HuH-7 (cell line): ENCODE data around the gene LHFPL4.
A peak's percentile ranks its signal among the peaks of the same experiment; 100 is the strongest.
"Not testable (repeated sequence)": the region's sequence is repeated elsewhere in the genome, so short reads cannot be mapped to it uniquely, and the experiment has no call there.

Experiments
- DNase-seq: peaks from one replicate; pipeline ENCODE4 v3.0.0; 2011; ENCODE audit warnings: low spot score

LHFPL4 gene

DNA sequence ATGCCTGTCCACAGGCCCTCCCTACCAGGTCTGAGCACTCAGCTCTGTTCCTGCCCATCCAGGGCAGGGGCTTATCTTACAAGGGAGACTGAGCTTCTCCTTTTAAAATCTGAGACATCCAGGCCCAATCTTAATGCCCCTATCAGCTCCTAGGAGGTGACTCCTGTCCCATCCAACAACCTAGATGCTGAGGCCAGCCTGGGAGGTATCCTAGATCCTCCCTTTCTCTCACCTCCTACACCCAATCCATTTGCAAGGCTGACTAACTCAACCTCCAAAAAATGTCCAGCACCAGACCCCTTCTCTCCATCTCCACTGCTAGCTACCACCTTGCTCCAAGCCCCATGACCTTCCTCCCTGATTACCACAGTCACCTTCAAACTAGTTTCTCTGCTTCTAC, 17.4 kb downstream of the LHFPL4 start:
- no peak for DNase-seq

DNA sequence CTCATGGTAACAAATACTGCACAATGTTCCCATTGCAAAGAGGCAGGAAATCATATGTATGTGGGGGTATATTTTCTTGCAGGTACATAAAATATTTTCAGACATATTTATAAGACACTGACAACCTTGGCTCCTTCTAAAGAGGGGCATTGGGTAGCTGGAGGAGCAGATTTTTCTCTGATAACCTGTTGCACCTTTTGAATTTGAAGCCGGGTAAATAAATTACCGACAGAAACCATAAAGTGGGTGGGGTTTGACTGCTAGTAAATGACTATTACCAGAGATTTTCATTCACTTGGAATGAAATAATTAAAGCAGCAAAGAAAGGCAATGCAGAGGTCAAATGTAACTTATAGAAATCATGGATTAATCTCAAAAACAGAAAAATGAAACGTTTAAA, 19.2 kb downstream of the LHFPL4 start:
- DNase-seq, result no peak

DNA sequence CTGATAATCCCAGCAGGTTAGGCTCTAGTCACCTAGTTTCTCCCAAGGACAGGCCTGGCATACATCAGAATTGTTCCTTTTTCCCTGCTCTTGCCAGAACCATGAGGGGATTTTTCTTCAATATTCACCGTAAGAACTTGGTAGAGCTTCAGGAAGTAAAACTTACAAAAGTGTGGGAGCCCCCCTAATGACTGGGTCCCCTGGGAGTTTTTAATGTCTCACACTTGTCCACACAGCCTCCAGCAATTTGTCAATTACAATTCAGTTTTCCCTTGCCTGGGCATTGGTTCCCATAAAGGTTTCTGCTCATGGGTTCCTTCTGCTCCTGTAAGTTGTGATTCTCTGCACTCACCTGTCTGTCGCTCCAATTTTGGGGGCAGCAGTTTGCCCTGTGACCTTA, 28.5 kb downstream of the LHFPL4 start:
- no peak for DNase-seq

DNA sequence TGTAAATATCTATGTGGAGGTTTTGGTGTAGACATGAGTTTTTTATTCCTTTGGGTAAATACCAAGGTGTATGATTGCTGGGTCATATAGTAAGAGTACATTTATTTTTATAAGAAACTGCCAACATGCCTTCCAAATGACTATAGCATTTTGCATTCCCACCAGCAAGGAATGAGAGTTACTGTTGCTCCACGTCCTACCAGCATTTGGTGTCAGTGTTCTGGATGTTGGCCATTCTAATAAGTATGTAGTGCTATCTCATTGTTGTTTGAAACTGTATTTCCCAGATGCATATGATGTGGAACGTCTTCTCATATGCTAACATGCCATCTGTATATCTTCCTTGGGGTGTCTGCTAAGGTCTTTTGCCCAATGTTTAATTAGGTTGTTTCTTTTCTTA, 38.7 kb downstream of the LHFPL4 start:
- DNase-seq, result no peak

DNA sequence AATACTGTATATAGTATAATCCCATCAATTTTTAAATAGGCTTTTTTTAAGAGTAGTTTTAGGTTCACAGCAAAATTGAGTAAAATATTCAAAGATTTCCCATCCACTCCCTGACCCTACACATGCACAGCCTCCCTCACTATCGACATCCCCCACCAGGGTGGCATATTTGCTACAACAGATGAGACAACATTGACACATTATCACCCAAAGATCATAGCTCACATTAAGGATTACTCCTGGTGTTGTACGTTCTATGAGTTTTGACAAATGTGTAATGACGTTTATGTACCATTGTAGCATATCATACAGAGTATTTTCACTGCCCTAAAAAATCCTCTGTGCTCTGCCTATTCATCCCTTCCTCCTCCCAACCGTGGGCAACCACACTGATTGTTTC, 39.3 kb downstream of the LHFPL4 start:
- no peak for DNase-seq

DNA sequence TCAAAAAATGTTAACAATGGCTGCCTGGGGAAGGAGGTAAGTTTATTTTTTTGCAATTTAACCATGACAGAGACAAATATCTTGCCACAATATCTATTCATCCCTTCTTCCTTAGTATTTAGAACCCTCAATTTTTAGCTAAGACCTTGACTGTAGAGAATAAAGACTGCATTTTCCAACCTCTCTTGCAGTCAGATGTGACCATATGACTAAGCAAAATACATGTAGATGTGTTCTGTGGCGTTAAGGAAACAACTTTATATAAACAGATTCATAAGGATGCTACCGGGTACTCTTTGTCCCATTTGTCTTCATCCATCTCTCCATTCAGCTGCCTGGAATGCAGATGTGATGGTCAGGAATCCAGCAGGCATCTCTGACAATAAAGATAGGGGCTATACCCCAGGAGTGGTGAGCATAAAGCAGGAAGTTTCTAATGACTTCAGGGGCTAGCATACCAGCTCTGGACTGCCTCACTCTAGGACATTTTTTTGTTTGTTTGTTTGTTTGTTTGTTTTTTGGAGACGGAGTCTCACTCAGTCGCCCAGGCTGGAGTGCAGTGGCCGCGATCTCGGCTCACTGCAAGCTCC, 41.1 kb downstream of the LHFPL4 start:
- DNase-seq, result no peak

DNA sequence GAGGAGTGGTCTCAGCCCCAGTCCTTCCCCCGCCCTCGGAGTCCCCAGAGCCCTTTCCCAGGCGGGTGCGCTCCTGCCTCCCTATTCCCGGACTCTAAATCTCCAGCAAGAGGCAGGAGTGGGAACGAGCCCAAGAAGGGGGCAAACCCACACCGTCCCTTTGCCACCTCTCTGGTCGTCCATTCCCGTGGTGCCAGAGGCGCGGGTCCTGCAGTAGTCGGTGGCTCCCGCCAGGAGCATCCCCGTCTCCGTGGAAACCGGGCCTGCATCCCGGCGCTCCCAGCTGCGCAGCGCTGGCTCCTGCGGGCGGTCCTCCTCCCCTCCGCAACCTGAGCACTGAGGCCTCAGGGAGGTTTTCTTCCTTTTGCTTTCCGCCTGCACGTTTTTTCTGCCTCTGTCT, 44.8 kb downstream of the LHFPL4 start:
- no peak for DNase-seq

DNA sequence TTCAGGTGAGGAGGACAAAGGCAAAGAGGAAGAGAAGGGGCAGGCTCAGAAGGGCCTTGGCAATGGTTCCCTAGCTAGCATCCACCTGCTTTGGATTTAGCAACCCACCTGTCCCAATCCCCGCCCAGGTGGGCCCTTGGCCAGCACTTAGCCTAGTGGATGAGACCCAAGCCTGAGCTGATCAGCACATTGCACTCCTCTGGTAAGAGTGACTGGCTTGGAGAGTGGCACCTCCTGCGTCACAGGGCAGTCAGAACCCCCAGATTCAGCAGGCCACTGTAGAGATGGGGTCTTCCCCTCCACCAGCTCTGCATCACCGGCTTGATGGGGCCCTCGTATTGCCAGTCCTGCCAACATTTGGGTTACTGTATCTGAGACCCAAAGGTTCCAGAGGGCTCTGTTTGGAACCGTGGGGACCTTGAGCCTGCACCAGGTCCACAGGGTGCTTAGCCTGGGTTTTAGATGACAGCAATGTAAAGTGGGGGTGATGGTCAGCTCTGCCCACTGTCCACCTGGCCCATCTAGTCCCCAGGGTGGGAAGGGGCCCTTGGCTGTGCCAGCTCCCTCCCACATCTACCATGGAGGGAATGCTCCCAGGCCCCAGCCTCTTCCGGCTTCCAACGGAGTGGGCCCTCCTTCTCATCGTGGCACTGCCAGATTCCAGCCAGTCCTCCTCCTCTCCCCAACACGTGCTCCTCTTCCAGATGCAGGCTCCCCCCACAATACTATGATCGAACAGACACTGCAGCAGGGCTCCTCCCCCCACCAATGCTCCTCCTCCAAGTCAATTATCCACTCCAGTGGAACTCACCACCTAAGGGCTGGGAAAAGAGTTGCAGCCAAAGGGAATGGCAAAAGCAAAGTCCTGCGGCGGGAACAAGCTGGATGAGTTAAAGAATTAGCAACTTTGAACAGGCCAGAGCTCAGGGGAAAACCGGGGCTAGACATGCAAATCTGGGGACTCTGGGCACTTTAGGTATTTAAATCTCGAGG, 45.7 kb downstream of the LHFPL4 start:
- DNase-seq, result no peak

DNA sequence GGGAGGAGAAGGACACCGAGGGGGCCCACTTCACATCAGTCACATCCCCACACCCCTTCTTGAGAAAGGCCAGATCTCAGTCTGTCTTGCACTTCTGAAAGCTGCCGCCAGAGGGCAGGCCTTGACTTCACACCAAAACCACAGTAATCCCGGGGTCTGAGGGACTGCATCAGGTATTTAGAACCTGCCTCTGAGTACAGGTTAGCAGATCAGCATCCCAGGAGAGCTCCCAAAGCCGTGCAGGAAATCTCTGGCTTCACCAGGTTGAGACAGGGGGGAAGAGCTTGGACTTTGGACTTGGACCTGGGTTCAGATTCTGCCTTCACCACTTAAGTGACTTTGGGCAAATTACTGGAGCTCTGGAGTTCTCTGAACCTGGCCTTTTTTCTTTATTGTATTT, 50.3 kb downstream of the LHFPL4 start:
- peak; percentile 98 for DNase-seq

DNA sequence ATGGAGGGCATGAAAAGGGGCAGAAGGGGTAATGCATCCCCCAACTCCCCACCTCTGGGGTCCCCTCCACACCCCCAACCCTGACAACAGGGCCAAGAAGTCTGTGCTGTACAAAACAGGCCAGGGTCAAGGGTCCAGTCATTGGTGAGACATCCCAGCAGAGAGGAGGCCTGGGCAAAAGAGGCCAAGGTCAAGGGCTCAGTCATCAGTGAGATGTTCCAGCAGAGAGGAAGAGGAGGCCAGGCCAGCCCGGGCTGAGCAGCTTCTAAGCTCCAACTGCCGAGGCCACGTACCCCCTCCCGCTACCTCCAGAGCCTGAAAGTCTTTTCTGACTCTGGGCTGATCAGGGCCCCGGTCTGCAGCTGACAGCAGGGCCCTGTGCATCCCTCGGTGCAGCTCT, 52.4 kb downstream of the LHFPL4 start:
- no peak for DNase-seq

DNA sequence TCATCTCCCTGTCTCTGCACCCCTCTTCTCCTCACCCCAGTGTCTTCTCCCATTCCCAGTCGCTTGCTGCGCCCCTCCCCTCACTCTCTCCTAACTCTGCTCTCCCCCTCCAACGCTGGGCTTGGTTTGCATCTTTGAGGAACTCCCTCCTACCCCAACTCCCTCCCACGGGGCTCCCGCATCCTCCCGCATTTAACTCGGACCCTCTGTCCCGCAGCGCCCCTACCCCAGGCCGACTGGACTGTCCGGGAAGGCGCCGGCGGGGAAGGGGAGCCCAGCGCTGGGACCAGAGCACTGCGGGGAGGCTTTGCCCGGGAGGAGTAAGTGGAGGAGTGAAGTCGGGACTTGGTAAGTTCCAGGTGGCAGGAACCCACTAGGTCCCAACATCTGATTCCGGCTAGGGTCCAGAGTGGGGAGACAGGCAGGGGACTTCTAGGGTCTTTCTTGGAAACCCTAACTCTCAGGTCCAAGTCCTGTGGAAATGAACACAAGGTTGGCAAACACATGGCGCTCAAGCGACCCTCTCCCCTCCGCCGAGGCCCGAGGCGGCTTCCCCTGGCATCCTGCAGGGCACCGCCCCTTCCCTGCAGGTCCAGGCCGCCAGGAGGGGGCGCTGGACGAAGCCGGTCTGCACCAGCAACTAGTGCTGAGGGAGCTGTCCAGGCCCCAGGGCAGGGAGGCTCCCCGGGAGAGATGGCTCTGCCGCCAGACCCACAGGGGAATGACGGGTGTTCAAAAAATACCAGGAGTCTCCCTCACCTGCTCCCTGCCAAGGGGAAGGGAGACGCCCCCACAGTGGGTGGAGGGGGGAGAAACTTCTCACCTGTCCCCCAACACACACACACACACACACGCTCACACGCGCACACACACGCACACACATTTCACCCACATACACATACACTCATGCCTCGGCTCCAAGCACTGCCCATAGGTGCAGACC, 53.2 kb downstream of the LHFPL4 start:
- peak; percentile 97 for DNase-seq

DNA sequence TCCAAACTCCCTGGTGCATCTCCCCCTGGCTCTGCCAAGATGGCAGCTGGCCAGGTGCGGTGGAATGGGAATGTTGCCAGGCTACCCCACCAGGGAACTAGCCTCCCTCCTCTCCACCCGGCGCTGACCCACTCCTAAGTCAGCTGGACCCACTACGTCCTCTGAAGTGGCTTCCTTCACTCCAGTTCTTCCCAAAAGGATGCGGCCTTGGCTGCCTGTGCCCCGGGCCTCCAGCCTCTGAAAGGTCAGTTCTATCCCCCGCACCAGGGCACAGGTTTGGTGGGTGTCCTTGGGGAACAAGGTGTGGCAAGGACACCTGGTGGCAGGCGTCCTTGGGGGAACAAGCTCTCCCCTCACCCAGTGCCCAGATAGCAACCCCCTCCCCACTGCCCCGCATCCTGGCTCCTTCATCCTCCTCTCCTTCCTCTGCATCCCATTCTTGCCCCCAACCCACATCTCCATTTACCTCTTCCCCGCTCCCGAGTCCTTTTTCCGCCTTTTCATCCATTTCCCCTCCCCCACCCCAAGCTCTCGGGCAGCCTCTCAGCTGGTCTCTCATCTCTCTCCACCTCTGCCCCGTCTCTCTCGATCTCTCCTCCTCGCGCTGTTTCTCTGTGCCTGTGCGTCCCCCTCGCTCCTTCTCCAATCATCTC, 54.0 kb downstream of the LHFPL4 start:
- DNase-seq, result no peak

DNA sequence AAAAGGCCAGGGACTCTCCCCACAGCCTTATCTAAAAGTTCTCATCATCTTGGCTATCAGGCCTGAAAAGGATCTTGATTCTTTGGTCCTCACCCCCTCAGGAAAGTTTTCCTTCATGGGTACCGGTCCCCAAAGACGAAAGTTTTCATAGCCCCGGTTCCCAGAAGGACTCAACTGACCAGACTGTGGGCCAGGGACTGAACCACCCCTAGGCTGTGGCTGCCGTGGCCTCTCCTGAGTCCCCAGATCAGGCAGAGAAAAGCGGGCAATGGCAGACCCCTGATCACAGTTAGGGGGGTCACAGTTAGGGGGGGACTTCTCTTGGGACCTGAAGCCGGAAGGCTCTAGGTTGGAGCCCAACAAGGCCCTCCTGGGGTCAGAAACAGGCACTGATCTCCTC, 54.8 kb downstream of the LHFPL4 start:
- DNase-seq, result no peak

DNA sequence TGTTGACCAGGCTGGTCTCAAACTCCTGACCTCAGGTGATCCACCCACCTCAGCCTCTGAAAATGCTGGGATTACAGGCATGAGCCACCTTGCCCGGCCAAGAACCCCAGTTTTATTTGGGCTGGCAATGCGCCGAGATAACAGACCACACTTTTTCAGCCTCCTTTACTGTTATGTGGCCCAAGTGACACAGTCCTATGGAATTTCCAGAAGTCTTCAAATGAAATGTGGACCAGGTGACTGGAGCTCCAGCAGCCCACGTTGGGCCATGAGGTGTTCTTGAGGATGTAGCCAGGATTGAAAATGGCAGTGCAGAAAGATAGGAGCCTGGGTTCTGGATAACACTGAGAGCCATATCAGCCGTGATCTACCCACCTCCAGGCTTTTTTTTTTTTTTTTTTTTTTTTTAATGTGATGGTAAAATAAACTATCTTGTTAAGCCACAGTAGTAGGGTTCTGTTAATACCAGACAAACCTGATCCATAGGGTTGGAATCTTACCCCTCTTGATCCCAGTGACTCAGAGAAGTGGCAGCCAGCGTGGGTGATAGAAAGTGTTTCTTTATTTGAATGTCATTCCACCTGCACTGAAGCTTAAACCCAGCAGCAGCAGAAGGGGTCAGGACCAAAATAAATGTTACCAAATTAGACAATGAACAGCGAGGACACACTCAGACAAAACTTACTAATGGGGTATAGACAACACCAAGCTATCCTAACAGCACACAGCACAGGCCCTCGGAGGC, 55.6 kb downstream of the LHFPL4 start:
- DNase-seq, result no peak

DNA sequence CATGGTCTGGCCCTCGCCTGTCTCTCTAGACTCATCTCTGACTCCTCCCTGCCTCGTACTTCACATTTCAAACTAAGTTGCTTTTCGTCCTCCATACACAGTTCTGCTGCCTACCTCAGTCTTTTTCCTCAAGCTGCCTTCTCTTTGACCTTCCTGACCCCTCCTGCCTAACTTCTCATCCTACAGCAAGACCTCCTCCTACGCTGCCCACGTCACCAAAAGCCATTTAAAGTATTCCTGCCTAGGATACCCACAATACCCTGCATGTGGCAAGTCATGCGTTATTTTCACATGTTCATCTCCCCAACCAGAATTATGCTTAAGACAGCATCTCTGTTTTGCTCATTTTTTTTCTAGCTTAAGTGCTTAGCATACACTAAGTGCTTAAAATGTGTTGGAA, 56.7 kb downstream of the LHFPL4 start:
- DNase-seq, result no peak

DNA sequence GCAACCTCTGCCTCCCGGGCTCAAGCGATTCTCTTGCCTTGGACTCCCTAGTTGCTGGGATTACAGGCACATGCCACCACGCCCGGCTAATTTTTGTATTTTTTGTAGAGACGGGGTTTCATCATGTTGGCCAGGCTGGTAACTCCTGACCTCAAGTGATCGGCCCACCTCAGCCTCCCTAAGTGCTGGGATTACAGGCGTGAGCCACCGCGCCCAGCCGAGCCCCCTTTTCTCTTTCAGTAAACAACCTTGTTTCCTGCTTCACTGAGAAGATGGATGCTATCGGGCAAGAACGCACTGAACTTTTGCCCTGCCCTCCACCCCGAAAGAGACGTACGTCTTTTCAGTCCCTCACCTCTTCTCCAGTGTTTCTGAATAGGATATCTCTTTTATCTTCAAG, 59.6 kb downstream of the LHFPL4 start:
- DNase-seq, result not testable (repeated sequence)

DNA sequence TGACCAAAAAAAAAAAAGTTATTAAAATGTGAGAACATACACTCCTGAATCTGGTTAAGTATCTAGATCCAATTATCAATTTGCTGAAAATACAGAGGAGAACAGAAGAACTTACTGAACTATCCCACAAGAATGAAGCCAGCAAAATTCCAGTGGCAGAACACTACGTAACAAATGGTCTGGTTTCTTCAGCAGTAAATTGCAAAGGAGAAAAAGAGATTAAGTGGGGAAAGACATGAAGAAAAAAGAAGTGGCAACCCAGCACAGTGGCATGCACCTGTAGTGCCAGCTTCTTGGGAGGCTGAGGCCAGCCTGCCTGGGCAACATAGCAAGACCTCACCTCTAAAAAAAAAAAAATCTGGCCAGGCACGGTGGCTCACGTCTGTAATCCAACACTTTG, 62.1 kb downstream of the LHFPL4 start:
- no peak for DNase-seq

DNA sequence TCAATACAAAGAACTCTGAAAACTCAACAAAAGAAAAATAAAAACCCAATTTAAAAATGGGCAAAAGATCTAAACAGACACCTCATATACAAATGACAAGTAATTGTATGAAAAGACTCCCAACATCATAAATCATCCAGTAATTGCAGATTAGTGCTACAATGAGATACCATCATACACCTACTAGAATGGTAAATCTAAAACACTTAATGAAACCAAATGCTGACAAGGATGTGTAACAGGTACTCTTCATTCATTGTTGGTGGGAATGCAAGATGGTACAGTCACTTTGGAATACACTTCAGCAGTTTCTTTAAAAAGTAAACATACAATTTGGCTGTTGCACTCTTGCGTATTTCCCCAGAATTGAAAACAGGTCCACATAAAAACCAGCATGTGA, 68.4 kb downstream of the LHFPL4 start:
- no peak for DNase-seq

DNA sequence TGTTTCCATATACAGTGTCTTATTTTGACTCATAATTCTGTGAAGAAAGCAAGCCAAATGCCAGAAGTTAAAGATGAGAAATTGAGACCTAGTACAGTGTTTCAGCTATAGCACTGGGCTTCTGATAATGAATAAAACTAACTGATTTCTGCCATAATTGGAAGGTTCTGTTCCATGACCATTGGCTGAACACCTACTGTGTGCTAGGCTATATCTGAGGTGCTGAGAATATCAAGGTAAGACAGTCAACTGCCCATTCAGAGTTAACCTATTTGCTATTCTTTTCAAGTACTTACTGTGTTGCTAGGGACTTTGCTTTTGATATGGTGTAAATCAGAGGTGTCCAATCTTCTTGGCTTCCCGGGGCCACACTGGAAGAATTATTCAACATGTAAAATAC, 73.4 kb downstream of the LHFPL4 start:
- DNase-seq, result no peak

DNA sequence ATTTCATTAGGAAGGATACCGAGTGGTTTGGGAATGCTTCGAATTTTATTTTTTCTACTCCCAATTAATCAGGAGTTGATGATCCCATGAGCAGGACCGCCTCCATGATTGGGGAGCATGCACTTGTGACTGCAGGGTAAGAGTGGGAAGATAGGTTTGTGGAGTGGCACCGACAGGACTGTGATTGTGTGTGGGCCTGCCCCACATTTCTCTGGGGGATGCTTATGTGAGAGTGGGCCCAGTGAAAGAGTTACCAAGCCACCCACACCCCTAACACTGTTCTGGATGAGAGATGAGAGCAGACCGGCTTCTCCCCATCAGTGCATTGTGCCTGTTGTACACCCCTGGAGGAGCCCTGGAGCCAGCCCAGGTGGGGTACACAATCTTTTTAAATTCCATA, 76.7 kb downstream of the LHFPL4 start:
- DNase-seq, result no peak

DNA sequence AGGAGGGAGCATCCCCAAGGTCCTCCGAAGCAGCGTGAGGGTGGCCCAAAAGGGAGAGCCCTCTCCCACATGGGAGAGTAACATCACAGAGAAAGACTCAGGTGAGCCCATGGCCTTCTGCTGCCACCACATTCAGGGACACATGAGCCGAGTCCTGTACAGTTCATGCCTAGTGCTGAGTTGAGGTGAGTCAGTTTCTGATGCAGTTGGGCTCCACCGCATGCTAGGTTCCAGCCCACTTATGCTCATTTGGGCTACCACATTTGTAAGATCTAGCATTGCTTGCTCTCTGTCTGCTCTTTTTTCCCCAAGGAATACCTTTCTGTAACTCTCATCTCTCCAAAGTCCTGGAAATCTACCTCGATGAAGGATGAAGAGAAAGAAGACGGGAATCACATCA, 79.1 kb downstream of the LHFPL4 start:
- no peak for DNase-seq
